Stimulated activated CD4-positive, alpha-beta T cell treated with anti-CD3 and anti-CD28 coated beads, Interleukin-4, amount 100 ng/mL, for 1 hour (primary cell): ENCODE data around the gene ZNG1B.
"Not testable (repeated sequence)": the region's sequence is repeated elsewhere in the genome, so short reads cannot be mapped to it uniquely, and the experiment has no call there.

ENCODE experiments used
- DNase-seq: peaks from one replicate; pipeline ENCODE4 v3.0.0-alpha.2; 2020

ZNG1B gene

GRCh38 chr2:113437508-113438465 is at the start of gene ZNG1B:
ZNG1B (plus strand) TSS chr2:113437691; CDS start chr2:113437869, 178 bp downstream.
- DNase-seq: peak; percentile 74

GRCh38 chr2:113390124-113390849 is 47.2 kb upstream of the ZNG1B start:
- DNase-seq: peak; percentile 42

GRCh38 chr2:113391073-113391472 is 46.4 kb upstream of the ZNG1B start:
- DNase-seq: no peak

- no peak for DNase-seq
Observed at GRCh38 chr2:113406114-113406513, 31.4 kb upstream of the ZNG1B start.

- no peak for DNase-seq
Observed at GRCh38 chr2:113407446-113408099, 29.9 kb upstream of the ZNG1B start.

GRCh38 chr2:113411725-113412352 is 25.7 kb upstream of the ZNG1B start:
- DNase-seq: not testable (repeated sequence)

- not testable (repeated sequence) for DNase-seq
Observed at GRCh38 chr2:113412774-113413173, 24.7 kb upstream of the ZNG1B start.

- not testable (repeated sequence) for DNase-seq
Observed at GRCh38 chr2:113431773-113432172, 5.7 kb upstream of the ZNG1B start.

- DNase-seq: not testable (repeated sequence)
Observed at GRCh38 chr2:113433468-113433867, 4.0 kb upstream of the ZNG1B start.

GRCh38 chr2:113465770-113466169 is 28.3 kb downstream of the ZNG1B start:
- DNase-seq: not testable (repeated sequence)

GRCh38 chr2:113476688-113477368 is 39.3 kb downstream of the ZNG1B start:
- DNase-seq: not testable (repeated sequence)

- not testable (repeated sequence) for DNase-seq
Observed at GRCh38 chr2:113496527-113496926, 59.0 kb downstream of the ZNG1B start.

- not testable (repeated sequence) for DNase-seq
Observed at GRCh38 chr2:113498365-113498764, 60.9 kb downstream of the ZNG1B start, which contains the start of gene FOXD4L1. FOXD4L1 (plus strand) TSS chr2:113498665; CDS start chr2:113499257, 592 bp downstream.

- DNase-seq: not testable (repeated sequence)
Observed at GRCh38 chr2:113499019-113499885, 61.8 kb downstream of the ZNG1B start.

- DNase-seq: not testable (repeated sequence)
Observed at GRCh38 chr2:113499886-113500722, 62.6 kb downstream of the ZNG1B start.

GRCh38 chr2:113500723-113501038 is 63.2 kb downstream of the ZNG1B start:
- not testable (repeated sequence) for DNase-seq

- DNase-seq: not testable (repeated sequence)
Observed at GRCh38 chr2:113502216-113503093, 65.0 kb downstream of the ZNG1B start.

- DNase-seq: peak; percentile 30
Observed at GRCh38 chr2:113503094-113504042, 65.9 kb downstream of the ZNG1B start.
